Measurements from ENCODE around the gene GPC6.

GPC6 gene

GRCh38 chr13:94181461-94182107, 955.0 kb downstream of the GPC6 start:
- Histone ChIP-seq H3K36me3 (ENCODE audit: control insufficient read depth in 1 of 2, insufficient read depth in 2 of 2, low read length in 2 of 2) (no peaks in the 10 kb centered on the region), H3K9ac (ENCODE audit: low read length) (no peak overlapping the region), H3K4me3 (ENCODE audit: low read depth, low read length) (no peak overlapping the region), H3K14ac (ENCODE audit: low read length) (no peak overlapping the region), H3K9me3 (ENCODE audit: insufficient read depth, low read depth, low read length) (no peaks in the 10 kb centered on the region), H2AK5ac (ENCODE audit: low read length) (no peak overlapping the region), H3K27me3 (ENCODE audit: insufficient read depth, low read length) (no peaks in the 10 kb centered on the region), H2BK5ac (ENCODE audit: low read depth, low read length, poor library complexity) (no peak overlapping the region), H3K4ac (ENCODE audit: low read depth, low read length) (no peak overlapping the region), H3K79me2 (ENCODE audit: control insufficient read depth, insufficient read depth, low read length, poor library complexity) (no peaks in the 10 kb centered on the region), H3K18ac (ENCODE audit: low read length) (no peak overlapping the region), H4K12ac (ENCODE audit: low read depth, low read length) (no peak overlapping the region), H3K79me1 (ENCODE audit: low read length) (no peaks in the 10 kb centered on the region), H3K4me1 (ENCODE audit: control insufficient read depth in 1 of 2, insufficient read depth in 2 of 2, low read length in 2 of 2) (no peaks in the 10 kb centered on the region), H2BK12ac (ENCODE audit: low read length) (no peak overlapping the region), H3K27ac (ENCODE audit: low read depth, low read length) (no peak overlapping the region), H4K91ac (ENCODE audit: low read depth, low read length) (no peak overlapping the region), H4K8ac (ENCODE audit: low read depth, low read length) (no peak overlapping the region), H2AFZ (ENCODE audit: insufficient read depth, low read length, poor library complexity) (no peak overlapping the region), H3K23ac (ENCODE audit: low read length) (no peak overlapping the region), H3K4me2 (ENCODE audit: low read length) (no peak overlapping the region), H2BK120ac (ENCODE audit: insufficient read depth, low read length, poor library complexity) (no peak overlapping the region)
- no CpG with 5 or more reads among the region's 1 CpG for WGBS (ENCODE audit: extremely low coverage, insufficient coverage, insufficient read length)
- DNase-seq: no peak

DNA sequence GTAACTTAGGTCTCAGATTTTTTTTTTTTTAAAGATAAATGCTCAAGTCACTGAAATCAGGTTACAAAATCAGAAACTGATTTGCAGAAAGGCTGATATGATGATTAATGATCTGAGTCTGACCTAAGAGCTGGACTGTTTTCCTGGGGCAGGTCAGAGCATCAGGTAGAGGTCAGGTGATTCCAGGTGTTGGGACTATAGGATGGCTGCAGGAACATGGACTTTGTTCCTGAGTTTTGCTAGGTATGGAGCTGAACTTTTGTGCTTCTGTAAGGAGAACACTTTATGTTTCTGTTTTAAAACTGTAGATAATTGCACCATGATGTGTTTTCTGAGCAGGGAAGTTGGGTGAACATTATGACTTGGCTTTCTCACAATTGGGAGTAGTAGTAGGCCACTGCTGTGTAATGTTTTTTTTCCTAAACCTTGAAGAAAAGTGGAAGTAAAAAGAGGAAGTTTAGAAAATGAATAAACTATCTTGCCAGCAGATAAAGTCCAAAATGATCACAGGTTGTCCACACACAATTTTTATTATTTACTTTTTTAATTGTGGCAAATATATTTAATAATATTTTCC, 955.7 kb downstream of the GPC6 start:
- Histone ChIP-seq H4K8ac (ENCODE audit: low read depth, low read length) (no peak overlapping the region), H3K4me1 (ENCODE audit: control insufficient read depth in 1 of 2, insufficient read depth in 2 of 2, low read length in 2 of 2) (no peaks in the 10 kb centered on the region), H3K4me3 (ENCODE audit: low read depth, low read length) (no peak overlapping the region), H3K18ac (ENCODE audit: low read length) (no peak overlapping the region), H3K36me3 (ENCODE audit: control insufficient read depth in 1 of 2, insufficient read depth in 2 of 2, low read length in 2 of 2) (no peaks in the 10 kb centered on the region), H2BK120ac (ENCODE audit: insufficient read depth, low read length, poor library complexity) (no peak overlapping the region), H3K27ac (ENCODE audit: low read depth, low read length) (no peak overlapping the region), H2AFZ (ENCODE audit: insufficient read depth, low read length, poor library complexity) (no peak overlapping the region), H3K4me2 (ENCODE audit: low read length) (no peak overlapping the region), H3K9ac (ENCODE audit: low read length) (no peak overlapping the region), H2BK12ac (ENCODE audit: low read length) (no peak overlapping the region), H3K79me1 (ENCODE audit: low read length) (no peaks in the 10 kb centered on the region), H2AK5ac (ENCODE audit: low read length) (no peak overlapping the region), H2BK5ac (ENCODE audit: low read depth, low read length, poor library complexity) (no peak overlapping the region), H4K12ac (ENCODE audit: low read depth, low read length) (no peak overlapping the region), H3K27me3 (ENCODE audit: insufficient read depth, low read length) (no peaks in the 10 kb centered on the region), H3K9me3 (ENCODE audit: insufficient read depth, low read depth, low read length) (no peaks in the 10 kb centered on the region), H3K79me2 (ENCODE audit: control insufficient read depth, insufficient read depth, low read length, poor library complexity) (no peaks in the 10 kb centered on the region), H3K14ac (ENCODE audit: low read length) (no peak overlapping the region), H3K4ac (ENCODE audit: low read depth, low read length) (no peak overlapping the region), H4K91ac (ENCODE audit: low read depth, low read length) (no peak overlapping the region), H3K23ac (ENCODE audit: low read length) (no peak overlapping the region)
- no peak for DNase-seq

- H3K79me1 ChIP-seq (ENCODE audit: low read length): no peaks in the 10 kb centered on the region
- no peak overlapping the region for H2AK5ac ChIP-seq (ENCODE audit: low read length)
- H3K79me2 ChIP-seq (ENCODE audit: control insufficient read depth, insufficient read depth, low read length, poor library complexity): no peaks in the 10 kb centered on the region
- H3K4me1 ChIP-seq (ENCODE audit: control insufficient read depth in 1 of 2, insufficient read depth in 2 of 2, low read length in 2 of 2): no peaks in the 10 kb centered on the region
- H3K36me3 ChIP-seq (ENCODE audit: control insufficient read depth in 1 of 2, insufficient read depth in 2 of 2, low read length in 2 of 2): no peaks in the 10 kb centered on the region
- H3K27ac ChIP-seq (ENCODE audit: low read depth, low read length): no peak overlapping the region
- no peak overlapping the region for H3K4me2 ChIP-seq (ENCODE audit: low read length)
- no peak overlapping the region for H3K9ac ChIP-seq (ENCODE audit: low read length)
- H3K18ac ChIP-seq (ENCODE audit: low read length): no peak overlapping the region
- H3K27me3 ChIP-seq (ENCODE audit: insufficient read depth, low read length): no peaks in the 10 kb centered on the region
- H3K9me3 ChIP-seq (ENCODE audit: insufficient read depth, low read depth, low read length): no peaks in the 10 kb centered on the region
- H3K14ac ChIP-seq (ENCODE audit: low read length): no peak overlapping the region
- H2BK5ac ChIP-seq (ENCODE audit: low read depth, low read length, poor library complexity): no peak overlapping the region
- no peak overlapping the region for H4K91ac ChIP-seq (ENCODE audit: low read depth, low read length)
- no peak overlapping the region for H3K23ac ChIP-seq (ENCODE audit: low read length)
- no peak overlapping the region for H3K4ac ChIP-seq (ENCODE audit: low read depth, low read length)
- H2AFZ ChIP-seq (ENCODE audit: insufficient read depth, low read length, poor library complexity): no peak overlapping the region
- H2BK12ac ChIP-seq (ENCODE audit: low read length): no peak overlapping the region
- no peak for DNase-seq
- H4K12ac ChIP-seq (ENCODE audit: low read depth, low read length): no peak overlapping the region
- H2BK120ac ChIP-seq (ENCODE audit: insufficient read depth, low read length, poor library complexity): no peak overlapping the region
- H3K4me3 ChIP-seq (ENCODE audit: low read depth, low read length): no peak overlapping the region
- no peak overlapping the region for H4K8ac ChIP-seq (ENCODE audit: low read depth, low read length)
- no CpG with 5 or more reads among the region's 3 CpGs for WGBS (ENCODE audit: extremely low coverage, insufficient coverage, insufficient read length)
Observed at GRCh38 chr13:94186470-94186869, 959.9 kb downstream of the GPC6 start.

DNA sequence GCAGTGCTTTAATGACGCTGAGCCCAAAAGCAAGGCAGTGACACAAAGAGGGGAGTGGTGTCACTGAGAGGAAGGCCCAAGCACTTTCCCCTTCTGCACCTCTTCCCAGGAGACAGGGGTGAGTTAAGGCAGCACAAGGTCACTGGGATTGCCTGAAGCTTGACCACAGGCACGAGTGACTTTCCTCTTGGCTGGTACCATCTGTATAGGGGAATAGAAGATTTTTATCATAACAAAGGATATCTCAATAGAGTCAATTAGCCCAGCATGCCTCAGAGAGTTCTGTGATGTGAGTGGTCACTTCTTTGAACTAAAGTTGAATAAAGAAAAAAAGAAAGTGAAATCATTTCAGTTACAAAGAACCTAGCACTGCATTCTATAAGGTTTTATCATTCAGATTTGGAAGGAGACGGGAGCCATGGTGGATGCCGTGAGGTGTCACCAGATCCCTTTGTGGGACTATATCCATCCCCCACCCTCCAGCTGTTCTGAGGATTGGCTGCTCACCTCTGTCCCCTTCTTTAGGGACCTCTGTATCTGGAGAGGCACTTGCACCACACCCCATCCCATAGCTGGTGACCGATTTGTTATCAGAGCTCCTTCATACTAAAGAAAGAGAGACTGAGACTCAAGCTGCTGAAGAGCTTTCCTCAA, 961.7 kb downstream of the GPC6 start:
- Histone ChIP-seq H2BK120ac (ENCODE audit: insufficient read depth, low read length, poor library complexity) (no peak overlapping the region), H3K4me1 (ENCODE audit: control insufficient read depth in 1 of 2, insufficient read depth in 2 of 2, low read length in 2 of 2) (no peaks in the 10 kb centered on the region), H3K14ac (ENCODE audit: low read length) (no peak overlapping the region), H3K4me3 (ENCODE audit: low read depth, low read length) (no peak overlapping the region), H3K79me2 (ENCODE audit: control insufficient read depth, insufficient read depth, low read length, poor library complexity) (no peaks in the 10 kb centered on the region), H4K12ac (ENCODE audit: low read depth, low read length) (no peak overlapping the region), H4K91ac (ENCODE audit: low read depth, low read length) (no peak overlapping the region), H3K23ac (ENCODE audit: low read length) (no peak overlapping the region), H3K27me3 (ENCODE audit: insufficient read depth, low read length) (no peaks in the 10 kb centered on the region), H2BK12ac (ENCODE audit: low read length) (no peak overlapping the region), H3K9ac (ENCODE audit: low read length) (no peak overlapping the region), H3K9me3 (ENCODE audit: insufficient read depth, low read depth, low read length) (no peaks in the 10 kb centered on the region), H3K4ac (ENCODE audit: low read depth, low read length) (no peak overlapping the region), H2AFZ (ENCODE audit: insufficient read depth, low read length, poor library complexity) (no peak overlapping the region), H3K36me3 (ENCODE audit: control insufficient read depth in 1 of 2, insufficient read depth in 2 of 2, low read length in 2 of 2) (no peaks in the 10 kb centered on the region), H2AK5ac (ENCODE audit: low read length) (no peak overlapping the region), H3K4me2 (ENCODE audit: low read length) (no peak overlapping the region), H3K18ac (ENCODE audit: low read length) (no peak overlapping the region), H3K79me1 (ENCODE audit: low read length) (no peaks in the 10 kb centered on the region), H3K27ac (ENCODE audit: low read depth, low read length) (no peak overlapping the region), H2BK5ac (ENCODE audit: low read depth, low read length, poor library complexity) (no peak overlapping the region), H4K8ac (ENCODE audit: low read depth, low read length) (no peak overlapping the region)
- WGBS (ENCODE audit: extremely low coverage, insufficient coverage, insufficient read length): no CpG with 5 or more reads among the region's 5 CpGs
- no peak for DNase-seq
